OCI-LY3 (cell line): ENCODE results near the gene MRPS22.

Experiments used
- H2AFZ ChIP-seq: fragments of 200-600, 300-600 bp; shearing (Covaris generic); 2 replicates; pipeline ENCODE4 v1.6.0; 2014; ENCODE audit warnings: antibody characterized with exemption, low read depth, low read length
- H3K27ac ChIP-seq: fragments of 200-600, 300-600 bp; sonication (generic); 2 replicates; pipeline ENCODE4 v1.5.1; 2014; ENCODE audit warnings: mild to moderate bottlenecking, low read length, moderate library complexity, mixed read lengths
- H3K27me3 ChIP-seq: fragments of 200-600, 300-600 bp; sonication (generic); 2 replicates; pipeline ENCODE4 v1.6.1; 2014; ENCODE audit warnings: low read depth, low read length, mixed read lengths
- H3K36me3 ChIP-seq: fragments of 200-600, 300-600 bp; sonication (generic); replicated peaks from 2 replicates; pipeline ENCODE3; 2014; ENCODE audit warnings: low read depth, low read length, mixed read lengths
- H3K4me1 ChIP-seq: fragments of 300-600, 200-600 bp; sonication (generic); 2 replicates; pipeline ENCODE4 v1.6.1; 2014; ENCODE audit warnings: low read length, mixed read lengths
- H3K4me2 ChIP-seq: fragments of 200-600, 300-600 bp; sonication (generic); 2 replicates; pipeline ENCODE4 v1.6.1; 2014; ENCODE audit warnings: low read length, mixed read lengths
- H3K4me3 ChIP-seq: fragments of 300-600, 200-600 bp; sonication (generic); 2 replicates; pipeline ENCODE4 v1.5.1; 2014; ENCODE audit warnings: antibody characterized with exemption, mild to moderate bottlenecking, low read length, moderate library complexity
- H3K79me2 ChIP-seq: fragments of 300-600, 200-600 bp; shearing (Covaris generic); 2 replicates; pipeline ENCODE4 v1.6.1; 2014; ENCODE audit warnings: mild to moderate bottlenecking, low read length, mixed read lengths
- H3K9ac ChIP-seq: fragments of 300-600, 200-600 bp; shearing (Covaris generic); 2 replicates; pipeline ENCODE4 v1.6.0; 2014; ENCODE audit warnings: mild to moderate bottlenecking, low read length, moderate library complexity
- H3K9me3 ChIP-seq: fragments of 200-600, 300-600 bp; shearing (Covaris generic); 2 replicates; pipeline ENCODE4 v1.6.1; 2014; ENCODE audit warnings: low read length, mixed read lengths; ENCODE audit not compliant: insufficient read depth
- H4K20me1 ChIP-seq: fragments of 200-600, 300-600 bp; sonication (generic); 2 replicates; pipeline ENCODE4 v1.6.1; 2016; ENCODE audit warnings: low read length, mixed read lengths; ENCODE audit not compliant: insufficient read depth
- CTCF ChIP-seq: fragments of 200-600, 300-600 bp; sonication (generic); IDR thresholded peaks from 2 replicates; pipeline ENCODE4 v1.5.1; 2014; ENCODE audit warnings: antibody characterized with exemption, low read length, low read depth
- EZH2phosphoT487 ChIP-seq: fragments of 200-600 bp; shearing (Covaris generic); IDR thresholded peaks from 2 replicates; pipeline ENCODE4 v1.6.1; 2018; ENCODE audit warnings: antibody characterized with exemption, mixed run types, low read depth

MRPS22 gene

GRCh38 chr3:139297588-139298311 is 46.1 kb upstream of the MRPS22 start:
- Histone ChIP-seq H3K9ac (no peak overlapping the region), H3K4me1 (no peaks in the 10 kb centered on the region), H3K27me3 (peaks cover 3% of the 10 kb centered on the region; the same call in 1 of the 2 replicates), H3K4me3 (no peak overlapping the region), H2AFZ (no peak overlapping the region), H3K79me2 (no peaks in the 10 kb centered on the region), H3K36me3 (no peaks in the 10 kb centered on the region), H3K27ac (no peak overlapping the region), H3K9me3 (no peaks in the 10 kb centered on the region), H4K20me1 (no peaks in the 10 kb centered on the region), H3K4me2 (no peak overlapping the region)
- no peak for TF ChIP-seq CTCF
- no peak for TF ChIP-seq EZH2phosphoT487

GRCh38 chr3:139299261-139300132 is 44.3 kb upstream of the MRPS22 start:
- Histone ChIP-seq H3K27me3 (no peaks in the 10 kb centered on the region), H3K79me2 (no peaks in the 10 kb centered on the region), H4K20me1 (no peaks in the 10 kb centered on the region), H3K4me2 (no peak overlapping the region), H3K36me3 (no peaks in the 10 kb centered on the region), H2AFZ (no peak overlapping the region), H3K9ac (no peak overlapping the region), H3K27ac (no peak overlapping the region), H3K4me3 (no peak overlapping the region), H3K4me1 (no peaks in the 10 kb centered on the region), H3K9me3 (no peaks in the 10 kb centered on the region)
- TF ChIP-seq CTCF (no peak), EZH2phosphoT487 (no peak)

GRCh38 chr3:139300416-139300815 is 43.4 kb upstream of the MRPS22 start:
- no peak overlapping the region for H3K4me3 ChIP-seq
- H2AFZ ChIP-seq = no peak overlapping the region
- H3K36me3 ChIP-seq = no peaks in the 10 kb centered on the region
- no peak overlapping the region for H3K4me2 ChIP-seq
- H3K4me1 ChIP-seq = no peaks in the 10 kb centered on the region
- H4K20me1 ChIP-seq = no peaks in the 10 kb centered on the region
- TF ChIP-seq EZH2phosphoT487 (no peak), CTCF (no peak)
- no peaks in the 10 kb centered on the region for H3K79me2 ChIP-seq
- no peak overlapping the region for H3K9ac ChIP-seq
- H3K9me3 ChIP-seq = no peaks in the 10 kb centered on the region
- no peaks in the 10 kb centered on the region for H3K27me3 ChIP-seq
- H3K27ac ChIP-seq = no peak overlapping the region

- Histone ChIP-seq H3K9ac (no peak overlapping the region), H3K4me3 (no peak overlapping the region), H3K36me3 (no peaks in the 10 kb centered on the region), H3K4me1 (no peaks in the 10 kb centered on the region), H3K9me3 (no peaks in the 10 kb centered on the region), H3K79me2 (no peaks in the 10 kb centered on the region), H3K27me3 (no peaks in the 10 kb centered on the region), H3K27ac (no peak overlapping the region), H4K20me1 (no peaks in the 10 kb centered on the region), H3K4me2 (no peak overlapping the region), H2AFZ (no peak overlapping the region)
- TF ChIP-seq CTCF (no peak), EZH2phosphoT487 (no peak)
Observed at GRCh38 chr3:139301183-139301582, 42.6 kb upstream of the MRPS22 start.
